Measurements from ENCODE around the gene LRRC1. TPM values are rescaled to one million over a fixed set of nuclear protein-coding genes. Genes with fewer than 3 reads are reported as not detected.
"Not testable (repeated sequence)": the region's sequence is repeated elsewhere in the genome, so short reads cannot be mapped to it uniquely, and the experiment has no call there.

LRRC1 gene
- total and polyA plus RNA-seq, 9 donors = 4.3 to 20.6 (median 8.9) TPM

GRCh38 chr6:53768636-53769035 lies 26.2 kb upstream of the LRRC1 start:
- Histone ChIP-seq H3K36me3 (no peaks in the 10 kb centered on the region), H3K4me1 (ENCODE audit: insufficient read depth) (no peaks in the 10 kb centered on the region), H3K9me3 (no peaks in the 10 kb centered on the region), H3K27me3 (no peaks in the 10 kb centered on the region), H3K27ac (no peak overlapping the region), H3K4me3 (no peak overlapping the region)
- 66 to 78% (median 78%) methylated on average over 2 of the region's 2 CpGs for WGBS, 3 donors
- DNase-seq = no peak
- no peak for TF ChIP-seq EP300 (IDR thresholded peaks at IDR 0.05)
- no peak for TF ChIP-seq CTCF (IDR thresholded peaks at IDR 0.05)
- no peak for TF ChIP-seq POLR2A (IDR thresholded peaks at IDR 0.05)
- intact Hi-C loops (cut with DNase I) = loop anchor here in 1 of 4 donors (2.0 kb wide), 1 partner anchor 38 kb away; no protein-coding TSS in a partner anchor

- Histone ChIP-seq H3K9me3 (no peaks in the 10 kb centered on the region), H3K27ac (no peak overlapping the region), H3K4me3 (no peak overlapping the region), H3K27me3 (no peaks in the 10 kb centered on the region), H3K36me3 (no peaks in the 10 kb centered on the region), H3K4me1 (ENCODE audit: insufficient read depth) (no peaks in the 10 kb centered on the region)
- intact Hi-C loops (cut with DNase I) = no loop called here
- DNase-seq = no peak
- TF ChIP-seq EP300 (IDR thresholded peaks at IDR 0.05) (no peak), CTCF (IDR thresholded peaks at IDR 0.05) (no peak), POLR2A (IDR thresholded peaks at IDR 0.05) (no peak)
- WGBS, 3 donors = 73 to 81% (median 76%) methylated on average over 2 of the region's 2 CpGs
Measured at GRCh38 chr6:53770780-53771249, 24.0 kb upstream of the LRRC1 start.

- Histone ChIP-seq H3K27ac (no peak overlapping the region), H3K9me3 (no peaks in the 10 kb centered on the region), H3K4me3 (no peak overlapping the region), H3K4me1 (ENCODE audit: insufficient read depth) (no peaks in the 10 kb centered on the region), H3K36me3 (no peaks in the 10 kb centered on the region), H3K27me3 (no peaks in the 10 kb centered on the region)
- intact Hi-C loops (cut with DNase I) = no loop called here
- WGBS, 3 donors = 64 to 70% (median 64%) methylated on average over 2 of the region's 2 CpGs
- no peak for DNase-seq
- no peak for TF ChIP-seq POLR2A (IDR thresholded peaks at IDR 0.05)
- no peak for TF ChIP-seq CTCF (IDR thresholded peaks at IDR 0.05)
- TF ChIP-seq EP300 (IDR thresholded peaks at IDR 0.05) = no peak
Measured at GRCh38 chr6:53771785-53772624, 22.8 kb upstream of the LRRC1 start.

- no peak for DNase-seq
- Histone ChIP-seq H3K4me1 (ENCODE audit: insufficient read depth) (no peaks in the 10 kb centered on the region), H3K4me3 (no peak overlapping the region), H3K9me3 (no peaks in the 10 kb centered on the region), H3K36me3 (no peaks in the 10 kb centered on the region), H3K27me3 (no peaks in the 10 kb centered on the region), H3K27ac (no peak overlapping the region)
- TF ChIP-seq CTCF (IDR thresholded peaks at IDR 0.05) (no peak), EP300 (IDR thresholded peaks at IDR 0.05) (no peak), POLR2A (IDR thresholded peaks at IDR 0.05) (no peak)
- intact Hi-C loops (cut with DNase I) = no loop called here
Measured at GRCh38 chr6:53773044-53773696, 21.6 kb upstream of the LRRC1 start.

GRCh38 chr6:53776152-53776551 lies 18.7 kb upstream of the LRRC1 start:
- intact Hi-C loops (cut with DNase I); H3K27ac ChIP-seq; H3K4me3 ChIP-seq; H3K9me3 ChIP-seq; H3K4me1 ChIP-seq (ENCODE audit: insufficient read depth); H3K36me3 ChIP-seq; DNase-seq; H3K27me3 ChIP-seq: not testable (repeated sequence)
- 82 to 100% (median 98%) methylated on average over 1 to 2 of the region's 2 CpGs for WGBS, 3 donors

- intact Hi-C loops (cut with DNase I); DNase-seq: not testable (repeated sequence)
Measured at GRCh38 chr6:53784991-53785390, 9.8 kb upstream of the LRRC1 start.

More at GRCh38 chr6:53784991-53785390, 9.8 kb upstream of the LRRC1 start:
- not testable (repeated sequence) for H3K4me1 ChIP-seq (ENCODE audit: insufficient read depth); H3K27ac ChIP-seq; H3K4me3 ChIP-seq; H3K27me3 ChIP-seq; H3K9me3 ChIP-seq; H3K36me3 ChIP-seq
